SJSA1 (cell line): ENCODE data around the gene STARD5. TPM values are rescaled to one million over a fixed set of nuclear protein-coding genes. Genes with fewer than 3 reads are reported as not detected.

Experiments
- DNase-seq, 2 experiments: peaks; one replicate each; pipeline ENCODE4 v3.0.0-alpha.2; 2015 to 2020; ENCODE audit warnings: low spot score in 2 of 2, low read depth in 1 of 2
- H3K27ac ChIP-seq: fragments of 250-450 bp; sonication (Bioruptor Pico); 2 replicates; pipeline ENCODE4 v1.5.1; 2020; ENCODE audit warnings: mild to moderate bottlenecking, moderate library complexity
- H3K27me3 ChIP-seq: fragments of 250-450 bp; sonication (Bioruptor Pico); replicated peaks from 2 replicates; pipeline ENCODE4 v1.5.1; 2020; ENCODE audit warnings: mild to moderate bottlenecking, moderate library complexity
- H3K36me3 ChIP-seq: fragments of 250-450 bp; sonication (Bioruptor Pico); 2 replicates; pipeline ENCODE4 v1.5.1; 2020; ENCODE audit warnings: mild to moderate bottlenecking
- H3K4me1 ChIP-seq: fragments of 250-450 bp; sonication (Bioruptor Pico); replicated peaks from 2 replicates; pipeline ENCODE4 v1.6.1; 2021; ENCODE audit warnings: mild to moderate bottlenecking
- H3K4me3 ChIP-seq: fragments of 250-450 bp; sonication (Bioruptor Pico); 2 replicates; pipeline ENCODE4 v1.5.1; 2020; ENCODE audit warnings: mild to moderate bottlenecking
- H3K9me3 ChIP-seq: fragments of 250-450 bp; sonication (Bioruptor Pico); replicated peaks from 2 replicates; pipeline ENCODE4 v1.5.1; 2020; ENCODE audit warnings: mild to moderate bottlenecking
- total RNA-seq: library from RNA; depleted of rRNA; stranded (reverse); fragments of >200 nt; shearing (Covaris generic); gene quantifications from 2 replicates; pipeline ENCODE4 v1.2.3, GENCODE V29; 2014

Gene STARD5
- total RNA-seq, 1 experiment from 2014 or later = 6.3 TPM

DNA sequence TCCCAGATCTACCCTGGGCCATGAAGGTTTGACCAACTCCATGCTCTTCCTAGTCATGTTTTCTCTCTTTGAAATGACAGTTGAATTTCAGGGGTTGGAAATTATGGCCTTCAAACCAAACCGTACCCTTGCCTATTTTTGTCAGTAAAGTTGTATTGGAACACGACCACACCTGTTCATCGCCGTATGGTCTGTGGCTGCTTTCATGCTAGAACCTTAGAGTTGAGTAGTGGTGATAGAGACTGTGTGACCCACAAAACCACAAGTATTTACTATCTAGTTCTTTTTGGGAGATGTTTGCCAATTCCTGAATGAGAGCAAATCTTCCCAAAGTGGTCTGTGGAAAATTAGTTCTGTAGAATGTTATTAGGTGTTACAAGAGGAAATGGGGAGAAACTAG lies 24.0 kb upstream of the STARD5 start:
- no peak for DNase-seq
- no peak overlapping the region for H3K27ac ChIP-seq
- H3K36me3 ChIP-seq = no peaks in the 10 kb centered on the region
- H3K27me3 ChIP-seq = no peaks in the 10 kb centered on the region
- no peak overlapping the region for H3K4me3 ChIP-seq
- H3K9me3 ChIP-seq = no peaks in the 10 kb centered on the region
- H3K4me1 ChIP-seq = no peaks in the 10 kb centered on the region

DNA sequence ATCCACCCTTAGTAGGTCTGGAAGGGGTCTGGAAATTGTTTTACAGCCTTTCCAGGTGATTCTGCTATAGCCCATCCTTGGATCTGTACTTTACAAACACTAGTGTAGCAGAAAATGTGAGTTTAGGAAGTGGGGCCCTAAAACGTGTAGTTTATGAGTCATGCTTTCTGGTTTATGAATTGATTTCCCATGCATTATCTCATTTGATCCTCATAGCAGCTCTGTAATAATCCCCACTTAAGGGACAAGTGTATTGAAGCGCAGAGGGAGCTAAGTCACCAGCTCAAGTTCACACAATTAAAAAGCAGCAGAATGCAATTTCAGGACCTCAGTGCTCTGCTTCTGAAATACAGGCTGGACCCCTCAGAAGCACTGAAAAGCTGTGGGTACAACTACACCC lies 22.7 kb upstream of the STARD5 start:
- Histone ChIP-seq H3K27me3 (no peaks in the 10 kb centered on the region), H3K27ac (no peak overlapping the region), H3K9me3 (no peaks in the 10 kb centered on the region), H3K4me1 (no peaks in the 10 kb centered on the region), H3K4me3 (no peak overlapping the region), H3K36me3 (no peaks in the 10 kb centered on the region)
- no peak for DNase-seq

DNA sequence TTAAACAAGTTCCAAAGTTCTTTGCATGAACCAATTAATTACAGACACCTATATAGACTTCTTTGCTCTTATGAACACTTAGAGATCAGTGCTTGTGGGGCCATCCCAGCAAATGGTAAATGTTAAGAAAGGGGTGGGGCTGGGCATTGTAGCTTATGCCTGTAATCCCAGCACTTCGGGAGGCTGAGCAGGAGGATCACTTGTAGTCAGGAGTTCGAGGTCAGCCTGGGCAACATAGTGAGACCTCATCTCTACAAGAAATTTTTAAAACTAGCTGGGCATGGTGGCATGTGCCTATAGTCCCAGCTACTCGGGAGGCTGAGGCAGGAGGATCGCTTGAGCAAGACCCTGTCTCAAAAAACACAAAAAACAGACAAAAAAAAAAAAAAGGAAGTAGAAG lies 19.4 kb upstream of the STARD5 start:
- Histone ChIP-seq H3K27me3 (no peaks in the 10 kb centered on the region), H3K27ac (no peak overlapping the region), H3K36me3 (no peaks in the 10 kb centered on the region), H3K4me3 (no peak overlapping the region), H3K4me1 (no peaks in the 10 kb centered on the region; the same call in 1 of the 2 replicates), H3K9me3 (no peaks in the 10 kb centered on the region)
- no peak for DNase-seq

DNA sequence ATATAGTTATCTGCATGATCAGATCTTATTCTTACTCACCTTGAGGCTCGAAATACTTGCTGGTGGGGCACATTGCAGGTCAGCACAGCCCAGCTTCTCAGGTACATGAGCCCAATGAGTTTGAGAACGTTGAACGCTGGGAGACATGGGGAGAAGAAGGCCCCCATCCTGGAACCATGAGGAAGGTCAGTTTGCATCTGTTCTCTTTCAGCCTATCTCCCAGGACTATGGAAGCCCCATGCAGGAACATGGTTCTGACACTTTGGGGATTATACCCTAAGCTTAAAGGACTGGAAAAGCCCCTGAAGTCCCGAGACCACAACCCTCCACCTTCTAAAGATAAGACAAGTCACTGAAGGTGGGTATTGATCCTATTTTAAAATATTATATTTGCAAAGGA lies 17.4 kb upstream of the STARD5 start:
- Histone ChIP-seq H3K36me3 (no peaks in the 10 kb centered on the region), H3K27ac (no peak overlapping the region), H3K4me1 (no peaks in the 10 kb centered on the region; the same call in 1 of the 2 replicates), H3K4me3 (no peak overlapping the region), H3K9me3 (no peaks in the 10 kb centered on the region), H3K27me3 (no peaks in the 10 kb centered on the region)
- no peak for DNase-seq

DNA sequence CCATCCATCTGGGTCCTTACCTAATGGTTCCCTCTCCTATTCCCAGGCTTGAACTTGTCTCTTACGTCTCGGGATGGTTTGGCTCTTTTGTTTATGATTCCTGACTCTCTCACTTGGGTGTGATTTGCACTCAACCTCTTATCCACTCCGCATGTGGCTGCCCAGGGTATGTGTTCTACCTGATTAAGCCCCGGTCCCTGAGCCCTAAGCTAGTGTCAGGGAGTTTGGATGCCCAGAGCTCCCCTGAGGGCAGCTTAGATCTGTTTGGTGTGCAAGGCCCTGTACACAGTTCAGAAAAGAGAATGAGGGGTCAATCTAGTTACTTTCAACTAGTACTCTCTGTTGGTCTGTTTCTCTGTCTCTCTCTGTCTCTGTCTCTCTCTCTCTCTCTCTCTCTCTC lies 15.9 kb upstream of the STARD5 start:
- Histone ChIP-seq H3K27ac (no peak overlapping the region), H3K36me3 (no peaks in the 10 kb centered on the region), H3K4me1 (no peaks in the 10 kb centered on the region; the same call in 1 of the 2 replicates), H3K9me3 (no peaks in the 10 kb centered on the region), H3K27me3 (no peaks in the 10 kb centered on the region), H3K4me3 (no peak overlapping the region)
- no peak for DNase-seq

DNA sequence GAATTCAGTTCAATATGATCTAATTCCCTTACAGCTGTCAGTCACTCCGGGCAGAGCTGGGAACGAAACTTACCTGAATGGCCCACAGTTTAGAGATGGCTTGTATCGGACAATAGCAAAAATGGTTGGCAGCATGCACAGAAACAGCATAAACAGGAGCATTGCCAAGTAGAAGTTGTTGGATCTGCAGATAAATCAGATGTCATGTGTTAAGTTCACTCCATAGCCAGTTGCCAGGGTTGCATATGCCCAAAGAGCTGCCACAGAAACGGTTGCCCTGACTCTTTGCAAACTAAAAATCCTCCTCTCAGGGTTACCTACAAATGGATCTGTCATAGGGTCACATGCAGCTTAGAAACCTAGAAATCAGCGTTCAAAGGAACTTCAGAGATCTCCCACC lies 15.4 kb upstream of the STARD5 start:
- Histone ChIP-seq H3K36me3 (no peaks in the 10 kb centered on the region), H3K4me3 (no peak overlapping the region), H3K27ac (no peak overlapping the region), H3K4me1 (no peaks in the 10 kb centered on the region; the same call in 1 of the 2 replicates), H3K9me3 (no peaks in the 10 kb centered on the region), H3K27me3 (no peaks in the 10 kb centered on the region)
- DNase-seq = no peak

DNA sequence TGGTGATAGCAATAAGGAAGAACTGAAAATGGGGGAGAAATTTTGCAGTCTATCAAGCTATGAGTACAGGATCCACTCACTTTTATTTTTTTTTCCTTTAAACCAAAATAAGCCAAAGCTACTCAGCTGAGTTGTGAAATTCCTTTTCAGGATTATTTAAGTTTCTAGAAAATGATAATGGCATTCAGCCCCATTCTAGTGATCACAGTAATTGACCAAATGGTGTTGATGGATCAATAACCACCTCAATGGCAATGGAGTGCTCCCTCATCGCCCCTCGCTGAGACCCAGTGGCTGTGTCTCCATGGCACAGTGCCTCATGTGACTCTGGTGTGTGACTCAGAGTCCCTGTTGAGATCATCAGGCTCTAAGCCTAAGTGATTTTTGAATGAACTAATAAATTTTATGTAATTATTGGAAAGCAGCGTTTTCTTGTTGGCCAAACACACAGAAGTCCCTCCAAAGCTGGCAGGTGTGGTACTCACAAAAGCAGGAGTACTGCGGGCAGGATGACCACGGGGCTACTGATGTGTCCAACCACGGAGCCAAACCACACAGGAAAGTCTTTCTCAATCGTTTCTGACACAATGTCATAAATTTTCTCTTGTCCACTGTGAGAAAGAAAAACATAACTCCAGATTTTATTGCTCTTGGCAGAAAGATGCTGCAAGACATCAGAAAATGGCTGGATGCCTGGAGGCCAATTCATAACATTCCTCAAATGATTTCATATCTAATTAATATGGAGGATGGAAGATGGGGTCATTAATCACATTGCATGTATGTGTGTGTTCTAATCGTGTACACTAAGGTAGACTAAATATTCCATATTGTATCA lies 14.4 kb upstream of the STARD5 start:
- H3K4me1 ChIP-seq = no peaks in the 10 kb centered on the region; the same call in 1 of the 2 replicates
- H3K36me3 ChIP-seq = no peaks in the 10 kb centered on the region
- no peaks in the 10 kb centered on the region for H3K9me3 ChIP-seq
- no peak overlapping the region for H3K4me3 ChIP-seq
- DNase-seq = no peak
- no peaks in the 10 kb centered on the region for H3K27me3 ChIP-seq
- H3K27ac ChIP-seq = no peak overlapping the region

DNA sequence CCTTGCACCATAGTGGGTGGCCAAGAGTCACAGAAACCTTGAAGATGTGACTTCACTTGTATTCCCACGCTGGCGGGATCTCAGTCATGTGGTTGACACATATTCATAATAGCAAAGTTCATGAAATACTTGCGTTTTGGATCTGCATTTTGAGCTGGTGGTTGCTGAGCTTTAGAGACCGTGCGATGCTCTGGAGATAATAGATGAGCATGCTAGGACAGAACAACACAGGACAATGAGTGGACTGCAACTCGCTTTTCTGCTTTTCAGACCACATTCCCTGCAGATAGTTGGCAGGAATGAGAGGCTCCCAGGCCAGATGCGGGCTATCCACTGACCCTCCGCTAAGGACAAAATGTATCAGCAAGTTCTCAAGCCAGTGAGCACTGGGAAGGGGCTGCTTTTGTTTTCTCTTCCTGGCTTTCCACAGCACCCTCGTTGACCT lies 13.8 kb upstream of the STARD5 start:
- no peaks in the 10 kb centered on the region; the same call in 1 of the 2 replicates for H3K4me1 ChIP-seq
- H3K36me3 ChIP-seq = no peaks in the 10 kb centered on the region
- no peaks in the 10 kb centered on the region for H3K9me3 ChIP-seq
- no peaks in the 10 kb centered on the region for H3K27me3 ChIP-seq
- no peak for DNase-seq
- H3K4me3 ChIP-seq = no peak overlapping the region
- H3K27ac ChIP-seq = no peak overlapping the region

DNA sequence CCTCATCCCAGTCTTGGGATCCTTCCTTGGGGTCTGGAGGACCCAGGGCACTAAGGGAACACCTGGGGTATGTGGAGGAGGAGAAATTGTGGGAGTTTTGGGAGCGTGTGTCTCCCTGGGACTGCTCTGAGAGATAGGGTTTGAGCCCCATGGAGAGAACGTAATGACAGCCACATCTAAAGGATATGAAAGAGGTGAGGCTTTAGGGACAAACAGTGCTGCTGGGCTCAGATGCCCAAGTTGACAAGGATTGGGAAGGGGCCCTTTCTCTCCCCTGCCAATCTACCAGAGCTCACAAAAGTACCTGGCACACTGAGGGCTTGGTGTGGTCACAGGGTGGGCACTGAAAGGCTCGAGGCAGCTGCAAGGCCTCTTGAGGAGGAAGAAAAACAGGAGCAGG lies 13.3 kb upstream of the STARD5 start:
- DNase-seq = no peak
- Histone ChIP-seq H3K27me3 (no peaks in the 10 kb centered on the region), H3K27ac (no peak overlapping the region), H3K36me3 (no peaks in the 10 kb centered on the region), H3K9me3 (no peaks in the 10 kb centered on the region), H3K4me3 (no peak overlapping the region), H3K4me1 (no peaks in the 10 kb centered on the region; the same call in 1 of the 2 replicates)

DNA sequence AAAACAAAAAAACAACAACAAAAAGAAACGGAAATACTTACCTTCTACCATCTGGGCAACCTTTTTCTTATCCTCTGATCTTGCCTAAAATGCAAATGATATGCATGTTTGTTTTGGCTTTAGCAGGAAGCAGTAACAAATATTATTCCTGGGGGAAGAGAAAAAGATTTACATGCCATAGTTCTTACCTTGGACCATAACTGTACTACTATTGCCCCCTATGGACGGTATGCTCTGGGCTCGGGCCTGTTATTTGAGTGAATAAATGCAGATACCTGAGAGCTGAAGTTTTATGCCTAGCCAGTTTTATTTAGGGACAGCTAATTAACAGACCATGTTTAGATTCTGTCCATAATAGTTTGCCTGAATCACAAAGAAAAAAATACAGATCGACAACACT lies 12.6 kb upstream of the STARD5 start:
- H3K4me3 ChIP-seq = no peak overlapping the region
- H3K36me3 ChIP-seq = no peaks in the 10 kb centered on the region
- H3K4me1 ChIP-seq = no peaks in the 10 kb centered on the region; the same call in 1 of the 2 replicates
- no peaks in the 10 kb centered on the region for H3K9me3 ChIP-seq
- no peak for DNase-seq
- no peak overlapping the region for H3K27ac ChIP-seq
- no peaks in the 10 kb centered on the region for H3K27me3 ChIP-seq

DNA sequence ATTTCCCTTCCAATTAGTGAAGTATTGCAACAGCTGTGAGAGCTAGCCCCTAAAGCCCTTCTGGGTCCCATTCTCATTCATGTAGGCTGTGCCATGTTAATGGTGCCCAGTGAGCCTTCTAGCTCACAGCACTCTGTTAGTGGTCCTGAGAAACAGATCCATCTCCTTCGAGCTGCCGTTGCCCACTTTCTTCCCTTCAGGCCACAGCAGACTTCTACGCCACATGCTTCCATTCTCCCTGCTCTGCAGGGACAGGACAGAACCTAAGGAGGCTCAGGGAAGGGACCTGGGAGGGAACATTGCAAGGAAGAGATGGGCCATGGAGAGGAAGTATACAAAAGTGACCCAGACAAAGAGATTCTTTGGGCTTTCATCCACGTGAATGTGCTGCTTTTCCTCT lies 11.7 kb upstream of the STARD5 start:
- H3K27ac ChIP-seq = no peak overlapping the region
- no peaks in the 10 kb centered on the region for H3K36me3 ChIP-seq
- no peak overlapping the region for H3K4me3 ChIP-seq
- H3K27me3 ChIP-seq = no peaks in the 10 kb centered on the region
- no peaks in the 10 kb centered on the region; the same call in 1 of the 2 replicates for H3K4me1 ChIP-seq
- no peaks in the 10 kb centered on the region for H3K9me3 ChIP-seq
- DNase-seq = no peak

DNA sequence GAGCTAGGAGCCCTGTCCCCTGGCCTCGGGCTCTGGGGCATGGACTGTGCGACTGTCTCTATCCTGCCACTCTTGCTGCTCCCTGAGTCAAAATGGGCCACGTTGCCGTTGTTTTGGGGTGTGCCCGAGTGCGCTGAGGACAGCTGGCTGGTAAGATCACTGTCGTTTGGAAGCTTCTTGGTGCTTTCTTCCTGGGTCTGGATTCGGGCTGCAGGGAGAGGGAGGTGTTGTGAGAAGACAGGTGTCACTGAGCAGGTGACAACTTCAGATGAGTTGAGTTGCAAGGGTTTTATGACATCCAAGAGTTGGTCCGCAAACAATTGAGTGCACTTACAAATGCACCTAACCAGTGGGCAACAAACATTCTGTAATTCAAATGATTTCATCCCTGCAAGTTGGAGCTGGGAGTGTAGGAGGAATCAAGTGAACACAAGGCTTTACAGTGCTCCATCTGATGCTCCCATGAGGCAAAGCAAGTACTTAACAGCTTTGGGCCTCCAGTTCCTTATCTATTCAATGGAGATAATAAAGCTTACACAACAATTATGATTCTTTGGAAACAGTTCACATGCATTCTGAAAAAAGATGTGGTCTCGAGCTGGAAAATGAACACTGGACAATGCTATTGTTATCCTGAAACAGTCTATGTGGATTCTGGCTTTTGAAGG lies 11.0 kb upstream of the STARD5 start:
- Histone ChIP-seq H3K27ac (no peak overlapping the region), H3K27me3 (no peaks in the 10 kb centered on the region), H3K9me3 (no peaks in the 10 kb centered on the region), H3K36me3 (no peaks in the 10 kb centered on the region), H3K4me3 (no peak overlapping the region), H3K4me1 (no peaks in the 10 kb centered on the region; the same call in 1 of the 2 replicates)
- DNase-seq = no peak

DNA sequence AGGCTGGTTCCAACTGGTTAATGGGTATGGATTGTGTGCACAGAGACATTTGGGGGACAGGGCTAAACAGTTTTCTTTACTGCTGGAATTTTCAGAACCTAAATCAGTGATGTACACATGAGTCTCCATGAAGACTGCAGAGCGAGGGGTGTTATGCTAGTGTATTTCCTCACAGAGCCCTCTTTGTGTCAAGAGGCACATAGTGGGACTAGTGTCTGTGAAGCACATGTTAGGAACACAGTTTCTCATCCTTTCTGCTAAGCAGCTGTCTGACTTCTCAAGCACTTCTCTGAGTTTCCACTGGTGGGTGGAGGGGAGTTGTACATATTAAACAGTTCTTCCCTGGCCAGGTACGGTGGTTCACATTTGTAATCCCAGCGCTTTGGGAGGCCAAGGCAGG lies 9.4 kb upstream of the STARD5 start:
- no peak overlapping the region for H3K4me3 ChIP-seq
- H3K36me3 ChIP-seq = no peaks in the 10 kb centered on the region
- no peaks in the 10 kb centered on the region for H3K27me3 ChIP-seq
- no peak for DNase-seq
- H3K9me3 ChIP-seq = no peaks in the 10 kb centered on the region
- peaks cover 10% of the 10 kb centered on the region for H3K4me1 ChIP-seq
- H3K27ac ChIP-seq = no peak overlapping the region

DNA sequence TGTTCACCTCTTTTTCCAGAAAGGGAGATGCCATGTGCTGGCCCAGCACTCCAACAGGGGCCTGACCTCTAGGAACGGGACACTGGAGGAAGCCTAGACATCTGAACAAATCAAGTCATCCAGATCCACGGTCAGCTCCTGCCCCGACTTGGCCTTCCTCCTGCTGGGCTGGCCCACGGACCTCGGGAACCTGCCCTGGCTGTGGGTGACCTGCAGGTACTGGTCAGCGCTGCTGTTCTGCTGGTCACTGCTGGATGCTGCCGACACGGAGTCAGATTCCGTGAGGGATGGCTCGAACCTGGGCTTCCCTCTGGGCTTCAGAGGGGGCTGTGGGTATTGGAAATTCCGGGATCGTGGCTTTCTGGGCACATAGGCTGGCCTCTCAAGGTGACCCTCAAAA lies 8.4 kb upstream of the STARD5 start:
- no peaks in the 10 kb centered on the region for H3K27me3 ChIP-seq
- H3K36me3 ChIP-seq = no peaks in the 10 kb centered on the region
- DNase-seq = no peak
- no peak overlapping the region for H3K4me3 ChIP-seq
- H3K27ac ChIP-seq = no peak overlapping the region
- peaks cover 21% of the 10 kb centered on the region for H3K4me1 ChIP-seq
- H3K9me3 ChIP-seq = no peaks in the 10 kb centered on the region
